H1 (cell line): ENCODE results near the gene RNF113B.

Experiments
- CEBPB ChIP-seq: IDR thresholded peaks from 2 replicates; pipeline ENCODE4 v1.6.1; 2012; ENCODE audit warnings: low read depth, low read length
- GABPA ChIP-seq: IDR thresholded peaks from 2 replicates; pipeline ENCODE4 v1.6.1; 2011; ENCODE audit warnings: mild to moderate bottlenecking, low read length, moderate library complexity, borderline replicate concordance; ENCODE audit not compliant: insufficient read depth
- HDAC2 ChIP-seq, 2 experiments: fragments of 300-600 bp in 1 of 2; sonication (generic) in 1 of 2; IDR thresholded peaks; 2 replicates each; pipeline ENCODE4 v1.6.1; 2011 to 2012; ENCODE audit warnings: low read depth in 2 of 2, low read length in 2 of 2, mild to moderate bottlenecking in 2 of 2, moderate library complexity in 2 of 2, borderline replicate concordance in 1 of 2, inconsistent platforms in 1 of 2
- HDAC6 ChIP-seq: IDR thresholded peaks from one replicate; pipeline ENCODE4 v1.7.1; 2012; ENCODE audit warnings: low read depth, mild to moderate bottlenecking, inconsistent platforms, low read length, moderate library complexity
- JUND ChIP-seq: IDR thresholded peaks from 2 replicates; pipeline ENCODE4 v1.6.1; 2011; ENCODE audit warnings: mild to moderate bottlenecking, improper control_type of control experiment, low read length
- MAX ChIP-seq: IDR thresholded peaks from 2 replicates; pipeline ENCODE4 v1.6.1; 2012; ENCODE audit warnings: inconsistent platforms
- POLR2A ChIP-seq, 2 experiments: IDR thresholded peaks; 1 replicate in 1 of 2; 2 replicates in 1 of 2; pipeline ENCODE4 v1.6.1; 2011; ENCODE audit warnings: low read depth in 2 of 2, low read length in 2 of 2, mild to moderate bottlenecking in 2 of 2; ENCODE audit errors: control extremely low read depth in 1 of 2
- RXRA ChIP-seq: IDR thresholded peaks from 2 replicates; pipeline ENCODE4 v1.6.1; 2011; ENCODE audit warnings: low read depth, mild to moderate bottlenecking, low read length, moderate library complexity; ENCODE audit not compliant: insufficient read depth
- TAF1 ChIP-seq: IDR thresholded peaks from 2 replicates; pipeline ENCODE4 v1.6.1; 2011; ENCODE audit warnings: mild to moderate bottlenecking, low read depth, low read length
- ZNF274 ChIP-seq: IDR thresholded peaks from 2 replicates; pipeline ENCODE4 v1.7.0; 2012; ENCODE audit warnings: low read length, borderline replicate concordance; ENCODE audit errors: extremely low read depth
- TF ChIP-seq, protein P1 (sequence below), 3 experiments: IDR thresholded peaks; 1 replicate in 2 of 3; 2 replicates in 1 of 3; pipeline versions ENCODE4 v1.5.1 to v1.6.1; 2011; ENCODE audit warnings: low read length in 3 of 3, mild to moderate bottlenecking in 3 of 3, inconsistent platforms in 2 of 3, low read depth in 1 of 3, moderate library complexity in 1 of 3; ENCODE audit not compliant: insufficient read depth in 1 of 3; ENCODE audit errors: control extremely low read depth in 1 of 3
- TF ChIP-seq, protein P2 (sequence below): IDR thresholded peaks from 2 replicates; pipeline ENCODE4 v1.6.1; 2011; ENCODE audit warnings: low read length, improper control_type of control experiment

DNA sequence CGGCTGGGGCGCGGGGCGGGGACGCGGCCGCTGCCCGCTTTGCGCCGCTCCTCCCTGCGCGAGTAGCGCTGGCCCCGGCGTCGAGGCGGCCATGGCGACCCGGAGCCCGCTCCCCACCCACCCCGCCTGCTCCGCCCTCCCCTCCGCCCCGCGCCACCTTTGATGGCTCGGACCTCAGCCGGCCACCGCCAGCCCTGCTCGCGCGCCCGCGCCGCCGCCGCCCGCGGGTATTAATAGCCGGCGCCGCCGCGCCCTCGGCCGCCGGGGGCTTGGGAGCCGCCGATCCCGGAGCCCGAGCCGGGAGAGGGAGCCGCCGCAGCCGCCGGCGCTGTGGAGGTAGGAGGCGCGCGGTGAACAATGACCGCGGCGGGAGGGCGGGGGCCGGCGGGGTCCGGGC lies 33.9 kb downstream of the RNF113B start:
- no peak for TF ChIP-seq HDAC2 (IDR thresholded peaks at IDR 0.05; ENCODE audit: borderline replicate concordance in 1 of 2, low read depth in 2 of 2, low read length in 2 of 2)
- TF ChIP-seq, protein P1, sequence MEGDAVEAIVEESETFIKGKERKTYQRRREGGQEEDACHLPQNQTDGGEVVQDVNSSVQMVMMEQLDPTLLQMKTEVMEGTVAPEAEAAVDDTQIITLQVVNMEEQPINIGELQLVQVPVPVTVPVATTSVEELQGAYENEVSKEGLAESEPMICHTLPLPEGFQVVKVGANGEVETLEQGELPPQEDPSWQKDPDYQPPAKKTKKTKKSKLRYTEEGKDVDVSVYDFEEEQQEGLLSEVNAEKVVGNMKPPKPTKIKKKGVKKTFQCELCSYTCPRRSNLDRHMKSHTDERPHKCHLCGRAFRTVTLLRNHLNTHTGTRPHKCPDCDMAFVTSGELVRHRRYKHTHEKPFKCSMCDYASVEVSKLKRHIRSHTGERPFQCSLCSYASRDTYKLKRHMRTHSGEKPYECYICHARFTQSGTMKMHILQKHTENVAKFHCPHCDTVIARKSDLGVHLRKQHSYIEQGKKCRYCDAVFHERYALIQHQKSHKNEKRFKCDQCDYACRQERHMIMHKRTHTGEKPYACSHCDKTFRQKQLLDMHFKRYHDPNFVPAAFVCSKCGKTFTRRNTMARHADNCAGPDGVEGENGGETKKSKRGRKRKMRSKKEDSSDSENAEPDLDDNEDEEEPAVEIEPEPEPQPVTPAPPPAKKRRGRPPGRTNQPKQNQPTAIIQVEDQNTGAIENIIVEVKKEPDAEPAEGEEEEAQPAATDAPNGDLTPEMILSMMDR (IDR thresholded peaks at IDR 0.05; ENCODE audit: control extremely low read depth in 1 of 3, insufficient read depth in 1 of 3, low read depth in 1 of 3, low read length in 3 of 3): no peak
- no peak for TF ChIP-seq MAX
- TF ChIP-seq GABPA: no peak
- no peak for TF ChIP-seq JUND
- no peak for TF ChIP-seq POLR2A (IDR thresholded peaks at IDR 0.05; ENCODE audit: control extremely low read depth in 1 of 2, low read depth in 2 of 2, low read length in 2 of 2)
- no peak for TF ChIP-seq HDAC6
- TF ChIP-seq ZNF274: no peak
- no peak for TF ChIP-seq RXRA
- TF ChIP-seq, protein P2, sequence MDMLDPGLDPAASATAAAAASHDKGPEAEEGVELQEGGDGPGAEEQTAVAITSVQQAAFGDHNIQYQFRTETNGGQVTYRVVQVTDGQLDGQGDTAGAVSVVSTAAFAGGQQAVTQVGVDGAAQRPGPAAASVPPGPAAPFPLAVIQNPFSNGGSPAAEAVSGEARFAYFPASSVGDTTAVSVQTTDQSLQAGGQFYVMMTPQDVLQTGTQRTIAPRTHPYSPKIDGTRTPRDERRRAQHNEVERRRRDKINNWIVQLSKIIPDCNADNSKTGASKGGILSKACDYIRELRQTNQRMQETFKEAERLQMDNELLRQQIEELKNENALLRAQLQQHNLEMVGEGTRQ: no peak
- TF ChIP-seq CEBPB: no peak
- no peak for TF ChIP-seq TAF1
